ENCODE data around the gene PHACTR4.
"Not testable (repeated sequence)": the region's sequence is repeated elsewhere in the genome, so short reads cannot be mapped to it uniquely, and the experiment has no call there.

Gene PHACTR4

DNA sequence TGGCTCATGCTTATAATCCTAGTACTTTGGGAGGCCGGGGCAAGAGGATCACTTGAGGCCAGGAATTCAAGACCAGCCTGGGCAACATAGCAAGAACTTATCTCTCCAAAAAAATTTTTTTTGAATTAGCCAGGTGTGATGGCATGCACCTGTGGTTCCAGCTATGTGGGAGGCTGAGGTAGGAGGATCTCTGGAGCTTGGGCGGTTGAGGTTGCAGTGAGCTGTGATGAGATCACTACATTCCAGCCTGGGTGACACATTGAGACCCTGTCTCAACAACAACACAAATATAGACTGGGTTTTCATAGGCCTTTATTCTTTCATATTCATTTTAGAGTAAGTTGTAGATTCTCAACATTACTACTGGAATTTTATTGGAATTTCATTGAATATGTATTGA lies 27.9 kb upstream of the PHACTR4 start:
- Histone ChIP-seq H3K27me3 (replicated peaks) (no peaks in the 10 kb centered on the region), H3K36me3 (replicated peaks) (no peaks in the 10 kb centered on the region), H3K4me3 (ENCODE audit: low read depth, low read length) (no peak overlapping the region), H3K27ac (no peak overlapping the region)
- in situ Hi-C loops (cut with HindIII; ENCODE audit: low pct_ligation_motif_present, low sequenced_read_pairs) = no loop called here
- DNase-seq = peak; percentile 40
- no peak for TF ChIP-seq CTCF (IDR thresholded peaks at IDR 0.05; ENCODE audit: low read depth, low read length, missing control alignments)

DNA sequence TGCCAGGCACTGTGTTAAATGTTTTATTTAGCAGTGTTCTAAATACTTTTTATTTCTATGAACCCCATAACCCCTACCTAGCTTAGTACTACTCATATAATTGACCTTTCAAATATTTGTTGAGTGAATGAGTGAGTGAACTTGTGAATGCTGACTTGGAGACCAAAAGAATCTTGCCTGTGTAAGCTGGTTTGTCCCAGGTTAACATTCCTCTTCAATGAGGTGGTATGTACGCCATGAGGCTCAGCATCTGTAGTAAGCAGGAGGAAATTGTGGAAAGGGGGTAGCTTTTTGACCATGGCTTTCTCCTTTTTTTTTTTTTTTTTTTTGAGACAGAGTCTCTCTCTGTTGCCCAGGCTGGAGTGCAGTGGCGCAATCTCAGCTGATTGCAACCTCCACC lies 26.1 kb upstream of the PHACTR4 start:
- Histone ChIP-seq H3K27me3 (replicated peaks) (no peaks in the 10 kb centered on the region), H3K27ac (no peak overlapping the region), H3K36me3 (replicated peaks) (no peaks in the 10 kb centered on the region), H3K4me3 (ENCODE audit: low read depth, low read length) (no peak overlapping the region)
- peak; percentile 56 for DNase-seq
- in situ Hi-C loops (cut with HindIII; ENCODE audit: low pct_ligation_motif_present, low sequenced_read_pairs) = no loop called here
- no peak for TF ChIP-seq CTCF (IDR thresholded peaks at IDR 0.05; ENCODE audit: low read depth, low read length, missing control alignments)

GRCh38 chr1:28353248-28353810 lies 16.2 kb upstream of the PHACTR4 start:
- H3K4me3 ChIP-seq (ENCODE audit: low read depth, low read length); H3K27me3 ChIP-seq (replicated peaks); DNase-seq; H3K36me3 ChIP-seq (replicated peaks); H3K27ac ChIP-seq; in situ Hi-C loops (cut with HindIII; ENCODE audit: low pct_ligation_motif_present, low sequenced_read_pairs): not testable (repeated sequence)

GRCh38 chr1:28354121-28354520 lies 15.4 kb upstream of the PHACTR4 start:
- TF ChIP-seq CTCF (IDR thresholded peaks at IDR 0.05; ENCODE audit: low read depth, low read length, missing control alignments) = no peak

DNA sequence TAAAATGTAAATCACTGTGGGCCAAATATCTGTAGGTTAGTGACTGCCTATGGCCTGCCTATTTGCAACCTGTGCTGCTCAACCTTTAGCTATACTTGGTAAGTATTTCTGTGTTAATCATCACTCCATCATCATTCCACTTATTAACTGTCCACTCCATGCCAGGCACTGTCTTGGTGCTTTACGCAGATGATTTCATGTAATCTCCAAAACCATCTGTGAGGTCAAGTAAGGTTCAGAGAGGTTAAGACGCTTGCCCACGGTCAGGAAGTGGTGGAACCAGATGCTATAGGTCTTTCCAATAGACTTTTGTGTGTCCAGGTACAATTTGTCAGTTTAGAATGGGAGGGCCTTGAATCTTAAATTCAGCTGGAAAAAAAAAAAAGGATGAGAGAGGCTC lies 10.8 kb upstream of the PHACTR4 start:
- H3K36me3 ChIP-seq (replicated peaks) = no peaks in the 10 kb centered on the region
- TF ChIP-seq CTCF (IDR thresholded peaks at IDR 0.05; ENCODE audit: low read depth, low read length, missing control alignments) = no peak
- no peak for DNase-seq
- no peak overlapping the region for H3K27ac ChIP-seq
- H3K27me3 ChIP-seq (replicated peaks) = no peaks in the 10 kb centered on the region
- no peak overlapping the region for H3K4me3 ChIP-seq (ENCODE audit: low read depth, low read length)
- in situ Hi-C loops (cut with HindIII; ENCODE audit: low pct_ligation_motif_present, low sequenced_read_pairs) = no loop called here

More at GRCh38 chr1:28354121-28354520, 15.4 kb upstream of the PHACTR4 start:
- in situ Hi-C loops (cut with HindIII; ENCODE audit: low pct_ligation_motif_present, low sequenced_read_pairs) = no loop called here
- Histone ChIP-seq H3K27ac (no peak overlapping the region), H3K4me3 (ENCODE audit: low read depth, low read length) (no peak overlapping the region), H3K36me3 (replicated peaks) (no peaks in the 10 kb centered on the region), H3K27me3 (replicated peaks) (no peaks in the 10 kb centered on the region)
- peak; percentile 25 for DNase-seq

DNA sequence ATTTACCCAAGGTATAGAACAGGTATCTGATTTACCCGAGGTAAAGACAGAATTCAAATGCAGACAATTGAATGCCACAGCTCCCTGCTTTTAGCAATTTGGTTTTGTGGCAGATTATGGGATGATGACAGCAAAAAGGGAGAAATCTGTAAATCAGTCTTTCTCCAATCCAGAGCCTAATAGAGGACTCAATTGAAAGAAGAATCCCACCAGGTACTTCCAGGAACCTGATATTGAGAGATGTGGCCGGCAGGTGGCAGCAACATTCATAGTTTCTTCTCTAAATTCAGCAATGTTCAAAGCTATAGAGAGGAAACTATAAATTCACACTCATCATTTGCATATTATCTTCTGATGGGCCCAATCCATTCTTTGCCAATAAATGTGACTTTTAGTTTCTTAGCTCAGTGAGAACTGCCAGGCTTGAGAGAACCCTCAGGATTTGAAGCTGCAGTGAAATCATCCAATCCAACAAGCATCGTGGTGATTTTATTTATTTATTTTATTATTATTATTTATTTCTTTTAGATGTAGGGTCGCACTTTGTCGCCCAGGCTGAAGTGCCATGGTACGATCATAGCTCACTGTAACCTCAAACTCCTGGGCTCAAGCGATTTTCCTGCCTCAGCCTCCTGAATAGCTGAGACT lies 9.8 kb upstream of the PHACTR4 start:
- Histone ChIP-seq H3K36me3 (replicated peaks) (no peaks in the 10 kb centered on the region), H3K27me3 (replicated peaks) (no peaks in the 10 kb centered on the region), H3K4me3 (ENCODE audit: low read depth, low read length) (no peak overlapping the region), H3K27ac (no peak overlapping the region)
- peak; percentile 70 for DNase-seq
- peak; percentile 72 for TF ChIP-seq CTCF (IDR thresholded peaks at IDR 0.05; ENCODE audit: low read depth, low read length, missing control alignments)
- in situ Hi-C loops (cut with HindIII; ENCODE audit: low pct_ligation_motif_present, low sequenced_read_pairs) = no loop called here

Data from brain microvascular endothelial cell (primary cell).